ENCODE measurements around the gene NPLOC4. TPM values are rescaled to one million over a fixed set of nuclear protein-coding genes. Genes with fewer than 3 reads are reported as not detected.

The NPLOC4 gene
- total and polyA plus RNA-seq, 2 of the 13 experiments (the other 11 are each of a cell fraction or from before 2014, with no cell fraction given), result 57.0 to 97.0 TPM

DNA sequence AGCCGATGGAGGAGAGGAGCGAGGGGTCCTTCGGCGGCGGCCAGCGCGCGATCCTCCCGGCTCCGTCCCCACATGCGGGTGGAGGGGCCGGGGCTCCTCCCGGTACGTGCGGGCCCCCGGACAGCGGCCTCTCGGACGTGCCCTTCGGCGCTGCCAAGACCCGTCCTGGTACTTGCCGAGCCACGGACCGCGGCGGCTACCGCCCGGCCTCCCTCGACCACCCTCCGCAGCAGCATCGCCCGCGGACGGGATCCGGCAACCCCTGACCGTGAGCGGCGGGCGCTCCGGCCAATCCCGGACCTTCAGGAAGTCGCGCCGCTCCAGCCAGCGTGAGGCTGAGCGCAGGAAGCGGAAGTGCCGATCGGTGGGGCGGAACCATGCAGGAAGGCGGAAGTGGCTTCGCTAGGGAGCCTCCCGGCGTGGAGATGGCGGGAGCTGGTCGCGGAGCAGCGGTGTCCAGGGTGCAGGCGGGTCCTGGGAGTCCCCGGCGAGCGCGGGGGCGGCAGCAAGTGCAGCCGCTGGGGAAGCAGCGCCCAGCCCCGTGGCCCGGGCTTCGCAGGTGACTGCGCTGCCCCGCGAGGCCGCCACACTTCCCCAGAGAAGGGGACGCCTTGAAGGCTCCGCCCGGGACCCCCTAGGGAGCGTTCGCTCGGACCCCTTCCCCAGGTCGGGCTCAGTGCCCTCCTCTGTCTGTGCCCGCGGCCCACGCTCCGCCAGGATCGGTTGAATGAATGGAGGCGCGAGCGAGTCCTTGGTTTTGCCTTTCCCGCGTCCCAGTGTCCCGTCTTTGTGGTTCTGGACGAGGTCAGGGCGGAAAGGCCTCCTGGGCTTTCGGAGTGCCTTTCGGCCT is 29.7 kb upstream of the NPLOC4 start, which contains the start of the genes CCDC137 and OXLD1 (continued):
- TF ChIP-seq MLX (CRISPR knock-in tag; IDR thresholded peaks at IDR 0.05) (no peak), ZNF562 (CRISPR knock-in tag; IDR thresholded peaks at IDR 0.05; ENCODE audit: borderline replicate concordance) (no peak), DNMT1 (CRISPR knock-in tag; IDR thresholded peaks at IDR 0.05) (no peak), JUNB (CRISPR knock-in tag; IDR thresholded peaks at IDR 0.05; ENCODE audit: borderline replicate concordance) (no peak; the same call in 1 of the 2 replicates), NFRKB (IDR thresholded peaks at IDR 0.05) (no peak), ZFP62 (CRISPR knock-in tag; IDR thresholded peaks at IDR 0.05) (0 out of 2 replicates have a peak, but pooled peaks have one; percentile 29), ZNF720 (CRISPR knock-in tag; IDR thresholded peaks at IDR 0.05) (no peak), SNAPC2 (CRISPR knock-in tag; IDR thresholded peaks at IDR 0.05) (peak; percentile 83), PAXIP1 (CRISPR knock-in tag; conservative IDR thresholded peaks at IDR 0.05) (peak; percentile 49; the same call in 1 of the 2 replicates), ZNF569 (CRISPR knock-in tag; IDR thresholded peaks at IDR 0.05; ENCODE audit: borderline replicate concordance) (no peak), ZNF207 (IDR thresholded peaks at IDR 0.05; ENCODE audit: borderline replicate concordance) (no peak), ADNP (CRISPR knock-in tag; IDR thresholded peaks at IDR 0.05) (no peak), CEBPZ (IDR thresholded peaks at IDR 0.05; ENCODE audit: low read length) (no peak), MYNN (CRISPR knock-in tag; IDR thresholded peaks at IDR 0.05; ENCODE audit: low read depth) (no peak; the same call in 1 of the 2 replicates), ZNF432 (CRISPR knock-in tag; IDR thresholded peaks at IDR 0.05; ENCODE audit: borderline replicate concordance) (no peak), CAMTA2 (CRISPR knock-in tag; IDR thresholded peaks at IDR 0.05; ENCODE audit: borderline replicate concordance) (0 out of 2 replicates have a peak, but pooled peaks have one; percentile 67), ZNF180 (CRISPR knock-in tag; IDR thresholded peaks at IDR 0.05; ENCODE audit: borderline replicate concordance, low read depth) (0 out of 2 replicates have a peak, but pooled peaks have one; percentile 80), RFX5 (IDR thresholded peaks at IDR 0.05; ENCODE audit: low read depth, low read length) (peak; percentile 43; the same call in 1 of the 2 replicates), CC2D1A (CRISPR knock-in tag; IDR thresholded peaks at IDR 0.05) (0 out of 2 replicates have a peak, but pooled peaks have one; percentile 45)
- TF ChIP-seq, protein P1, sequence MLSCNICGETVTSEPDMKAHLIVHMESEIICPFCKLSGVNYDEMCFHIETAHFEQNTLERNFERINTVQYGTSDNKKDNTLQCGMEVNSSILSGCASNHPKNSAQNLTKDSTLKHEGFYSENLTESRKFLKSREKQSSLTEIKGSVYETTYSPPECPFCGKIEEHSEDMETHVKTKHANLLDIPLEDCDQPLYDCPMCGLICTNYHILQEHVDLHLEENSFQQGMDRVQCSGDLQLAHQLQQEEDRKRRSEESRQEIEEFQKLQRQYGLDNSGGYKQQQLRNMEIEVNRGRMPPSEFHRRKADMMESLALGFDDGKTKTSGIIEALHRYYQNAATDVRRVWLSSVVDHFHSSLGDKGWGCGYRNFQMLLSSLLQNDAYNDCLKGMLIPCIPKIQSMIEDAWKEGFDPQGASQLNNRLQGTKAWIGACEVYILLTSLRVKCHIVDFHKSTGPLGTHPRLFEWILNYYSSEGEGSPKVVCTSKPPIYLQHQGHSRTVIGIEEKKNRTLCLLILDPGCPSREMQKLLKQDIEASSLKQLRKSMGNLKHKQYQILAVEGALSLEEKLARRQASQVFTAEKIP (CRISPR knock-in tag; IDR thresholded peaks at IDR 0.05; ENCODE audit: borderline replicate concordance), result no peak

All from HepG2 (cell line).